ENCODE results near the gene AFF3. TPM values are rescaled to one million over a fixed set of nuclear protein-coding genes. Genes with fewer than 3 reads are reported as not detected.
"Not testable (repeated sequence)": the region's sequence is repeated elsewhere in the genome, so short reads cannot be mapped to it uniquely, and the experiment has no call there.

Gene AFF3
- total RNA-seq, 1 donor from 2014 or later, result 5.7 TPM

GRCh38 chr2:99771681-99772333, 370.6 kb downstream of the AFF3 start:
- H3K27ac Mint-ChIP-seq, result no peak overlapping the region
- peaks cover 16% of the 10 kb centered on the region for H3K9me3 Mint-ChIP-seq
- H3K4me1 Mint-ChIP-seq, result no peaks in the 10 kb centered on the region
- H3K4me3 Mint-ChIP-seq, result no peak overlapping the region
- no peaks in the 10 kb centered on the region for H3K27me3 Mint-ChIP-seq
- no peaks in the 10 kb centered on the region for H3K36me3 Mint-ChIP-seq (ENCODE audit: low read depth)
- DNase-seq, result no peak
- intact Hi-C loops (cut with micrococcal nuclease), result no loop called here

- Mint-ChIP-seq H3K9me3 (peaks cover 16% of the 10 kb centered on the region), H3K27me3 (no peaks in the 10 kb centered on the region), H3K4me3 (no peak overlapping the region), H3K36me3 (ENCODE audit: low read depth) (no peaks in the 10 kb centered on the region), H3K27ac (no peak overlapping the region), H3K4me1 (no peaks in the 10 kb centered on the region)
- intact Hi-C loops (cut with micrococcal nuclease), result no loop called here
- no peak for DNase-seq
These were observed 371.5 kb downstream of the AFF3 start for GRCh38 chr2:99770876-99771275.

- intact Hi-C loops (cut with micrococcal nuclease), result no loop called here
- H3K27ac Mint-ChIP-seq, result no peak overlapping the region
- no peaks in the 10 kb centered on the region for H3K4me1 Mint-ChIP-seq
- no peak for DNase-seq
- peaks cover 9% of the 10 kb centered on the region for H3K9me3 Mint-ChIP-seq
- H3K4me3 Mint-ChIP-seq, result no peak overlapping the region
- no peaks in the 10 kb centered on the region for H3K27me3 Mint-ChIP-seq
- no peaks in the 10 kb centered on the region for H3K36me3 Mint-ChIP-seq (ENCODE audit: low read depth)
These were observed 376.6 kb downstream of the AFF3 start for GRCh38 chr2:99765731-99766318.

DNA sequence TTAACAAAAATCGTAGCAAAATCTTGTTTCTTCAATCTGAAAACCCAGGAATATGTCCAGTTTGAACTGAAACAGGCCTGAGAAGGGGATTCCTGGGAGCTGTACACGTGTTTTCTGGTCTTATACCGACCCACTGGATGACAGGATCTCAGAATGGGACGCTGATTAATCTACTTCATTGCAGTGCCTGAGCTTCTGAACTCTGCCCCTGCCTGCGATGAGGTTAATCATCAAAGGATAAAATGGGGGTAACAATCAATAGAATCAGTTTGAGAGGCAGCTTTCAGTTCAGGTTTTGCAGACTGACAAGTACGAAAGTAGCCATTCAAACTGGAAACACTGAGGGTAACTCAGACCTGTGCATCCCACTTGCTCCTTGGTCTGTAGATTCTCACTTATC, 378.6 kb downstream of the AFF3 start:
- no peak for DNase-seq

GRCh38 chr2:99762714-99763113, 379.7 kb downstream of the AFF3 start:
- DNase-seq, result no peak
- intact Hi-C loops (cut with micrococcal nuclease), result no loop called here
- Mint-ChIP-seq H3K4me1 (no peaks in the 10 kb centered on the region), H3K9me3 (no peaks in the 10 kb centered on the region), H3K4me3 (no peak overlapping the region), H3K27me3 (no peaks in the 10 kb centered on the region), H3K36me3 (ENCODE audit: low read depth) (no peaks in the 10 kb centered on the region), H3K27ac (no peak overlapping the region)

More for the DNA sequence above, 378.6 kb downstream of the AFF3 start:
- Mint-ChIP-seq H3K27ac (no peak overlapping the region), H3K4me1 (no peaks in the 10 kb centered on the region), H3K4me3 (no peak overlapping the region), H3K9me3 (peaks cover 3% of the 10 kb centered on the region), H3K27me3 (no peaks in the 10 kb centered on the region), H3K36me3 (ENCODE audit: low read depth) (no peaks in the 10 kb centered on the region)
- intact Hi-C loops (cut with micrococcal nuclease), result no loop called here

DNA sequence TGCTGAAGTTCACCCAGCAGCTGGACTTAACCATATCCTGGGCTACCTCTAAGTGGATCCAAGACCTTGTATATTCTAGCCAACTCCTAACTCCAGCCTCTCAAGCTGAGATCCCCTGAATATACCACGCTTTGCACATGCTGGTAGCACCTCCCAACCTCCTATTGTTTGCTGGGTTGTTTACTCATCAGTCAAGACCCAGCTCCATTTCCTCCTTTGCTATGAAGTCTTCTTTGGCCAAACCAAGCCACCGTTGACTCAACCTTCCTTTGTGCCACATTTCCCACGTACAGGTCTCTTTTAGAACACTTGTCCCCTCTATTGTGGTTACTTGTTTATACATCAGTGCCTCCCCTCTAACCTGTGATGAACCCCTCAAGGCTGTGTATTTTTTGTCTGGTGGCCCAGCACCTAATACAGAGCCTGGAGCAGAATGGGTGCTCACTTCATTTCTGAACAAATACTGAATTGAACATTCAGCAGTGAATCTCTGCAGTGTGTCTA, 384.7 kb downstream of the AFF3 start:
- H3K36me3 Mint-ChIP-seq (ENCODE audit: low read depth), result no peaks in the 10 kb centered on the region
- H3K4me1 Mint-ChIP-seq, result no peaks in the 10 kb centered on the region
- no peaks in the 10 kb centered on the region for H3K27me3 Mint-ChIP-seq
- no peak overlapping the region for H3K27ac Mint-ChIP-seq
- H3K9me3 Mint-ChIP-seq, result no peaks in the 10 kb centered on the region
- H3K4me3 Mint-ChIP-seq, result no peak overlapping the region
- intact Hi-C loops (cut with micrococcal nuclease), result no loop called here
- no peak for DNase-seq

DNA sequence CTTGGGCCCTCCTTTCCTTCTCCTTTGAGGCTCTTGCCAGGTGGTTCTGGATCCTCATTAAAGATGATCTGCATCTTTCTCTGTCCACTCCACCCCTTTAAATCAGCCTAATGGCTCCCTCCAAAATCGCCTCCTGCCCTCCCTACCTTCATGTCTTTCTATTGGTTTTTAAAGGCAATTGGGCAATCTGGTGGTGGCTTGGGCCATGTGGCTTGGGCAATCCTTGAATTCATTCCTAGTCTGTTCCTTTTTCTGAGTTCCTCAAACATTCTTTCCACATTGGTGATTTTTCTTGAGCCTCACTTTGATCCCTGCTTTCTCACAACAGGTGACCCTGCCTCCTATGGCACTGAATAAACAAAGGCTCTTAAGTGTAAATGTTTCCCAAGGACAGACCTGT, 386.3 kb downstream of the AFF3 start:
- intact Hi-C loops (cut with micrococcal nuclease), result no loop called here
- no peak overlapping the region for H3K27ac Mint-ChIP-seq

GRCh38 chr2:99754210-99754609, 388.2 kb downstream of the AFF3 start:
- Mint-ChIP-seq H3K36me3 (ENCODE audit: low read depth) (no peaks in the 10 kb centered on the region), H3K4me3 (no peak overlapping the region), H3K27ac (no peak overlapping the region), H3K27me3 (no peaks in the 10 kb centered on the region), H3K4me1 (no peaks in the 10 kb centered on the region), H3K9me3 (no peaks in the 10 kb centered on the region)
- intact Hi-C loops (cut with micrococcal nuclease), result no loop called here
- no peak for DNase-seq

More for the DNA sequence above, 386.3 kb downstream of the AFF3 start:
- DNase-seq, result no peak
- Mint-ChIP-seq H3K36me3 (ENCODE audit: low read depth) (no peaks in the 10 kb centered on the region), H3K27me3 (no peaks in the 10 kb centered on the region), H3K9me3 (no peaks in the 10 kb centered on the region), H3K4me3 (no peak overlapping the region), H3K4me1 (no peaks in the 10 kb centered on the region)

DNA sequence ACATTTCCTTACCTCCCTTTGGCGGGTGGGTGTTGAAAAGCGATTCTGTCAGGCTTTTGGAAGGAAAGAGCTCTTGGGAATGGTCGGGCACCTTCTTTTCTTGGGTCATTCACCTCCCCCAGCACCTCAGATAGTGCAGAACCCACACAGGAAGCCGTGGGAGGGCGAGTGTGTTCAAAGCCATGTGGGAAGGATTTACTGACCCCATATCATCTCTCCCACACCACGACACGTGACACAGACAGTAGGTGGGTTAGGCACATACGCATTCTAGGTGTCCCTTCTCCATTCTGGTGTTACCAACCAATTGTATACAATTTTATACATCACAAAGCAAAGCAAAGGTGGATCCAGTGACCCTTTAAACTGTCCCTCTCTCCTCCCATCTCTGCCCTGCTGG, 388.9 kb downstream of the AFF3 start:
- H3K27ac Mint-ChIP-seq, result no peak overlapping the region
- DNase-seq, result peak; percentile 45
- H3K4me1 Mint-ChIP-seq, result no peaks in the 10 kb centered on the region
- no peaks in the 10 kb centered on the region for H3K9me3 Mint-ChIP-seq
- H3K36me3 Mint-ChIP-seq (ENCODE audit: low read depth), result no peaks in the 10 kb centered on the region
- intact Hi-C loops (cut with micrococcal nuclease), result no loop called here
- no peak overlapping the region for H3K4me3 Mint-ChIP-seq
- no peaks in the 10 kb centered on the region for H3K27me3 Mint-ChIP-seq

DNA sequence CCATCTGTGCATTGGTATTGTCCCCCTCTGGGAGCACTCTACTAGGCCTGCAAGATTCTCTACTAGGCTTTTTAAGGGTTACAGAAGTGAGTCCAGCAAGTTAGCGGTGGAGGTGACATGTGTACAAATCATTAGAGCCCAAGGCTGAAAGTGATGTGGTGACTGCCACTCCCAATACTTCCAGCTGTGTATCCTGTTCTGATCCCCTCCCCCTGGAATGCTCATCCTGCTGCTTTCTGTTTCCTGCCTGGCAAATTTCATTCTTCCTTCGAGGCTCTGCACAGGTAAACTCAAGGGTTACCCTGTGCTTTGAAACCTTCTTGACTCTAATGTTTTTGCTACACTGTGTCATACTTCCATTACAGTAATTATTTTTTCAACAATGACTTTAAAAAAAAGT, 394.0 kb downstream of the AFF3 start:
- intact Hi-C loops (cut with micrococcal nuclease), result no loop called here
- Mint-ChIP-seq H3K4me1 (no peaks in the 10 kb centered on the region), H3K36me3 (ENCODE audit: low read depth) (no peaks in the 10 kb centered on the region), H3K27me3 (no peaks in the 10 kb centered on the region), H3K27ac (no peak overlapping the region), H3K4me3 (no peak overlapping the region), H3K9me3 (no peaks in the 10 kb centered on the region)
- DNase-seq, result no peak

GRCh38 chr2:99747842-99748241, 394.5 kb downstream of the AFF3 start:
- no peak for DNase-seq
- intact Hi-C loops (cut with micrococcal nuclease), result no loop called here
- no peaks in the 10 kb centered on the region for H3K36me3 Mint-ChIP-seq (ENCODE audit: low read depth)
- H3K4me1 Mint-ChIP-seq, result no peaks in the 10 kb centered on the region
- no peaks in the 10 kb centered on the region for H3K27me3 Mint-ChIP-seq
- H3K4me3 Mint-ChIP-seq, result no peak overlapping the region
- no peak overlapping the region for H3K27ac Mint-ChIP-seq
- no peaks in the 10 kb centered on the region for H3K9me3 Mint-ChIP-seq

DNA sequence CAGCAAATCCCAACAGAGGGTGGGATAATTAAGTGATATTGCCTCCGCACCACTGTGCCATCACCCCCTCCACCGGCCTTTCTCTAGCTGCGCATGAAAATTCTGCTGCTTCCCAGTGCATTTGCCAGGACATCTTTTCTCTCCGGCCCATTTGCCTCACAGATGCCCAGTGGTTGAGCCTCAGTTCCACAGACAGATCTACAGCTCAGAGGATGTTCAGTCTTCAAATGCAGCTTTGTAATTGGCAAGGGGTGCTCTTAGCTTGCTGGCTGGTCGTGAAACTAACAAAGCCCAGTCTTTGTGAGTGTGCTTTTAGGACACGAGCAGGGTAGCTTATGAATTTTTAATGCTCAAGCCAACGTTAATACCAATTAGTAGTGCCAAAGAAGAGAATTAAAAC, 399.2 kb downstream of the AFF3 start:
- no peak overlapping the region for H3K4me3 Mint-ChIP-seq
- no peak overlapping the region for H3K27ac Mint-ChIP-seq
- no peaks in the 10 kb centered on the region for H3K4me1 Mint-ChIP-seq
- H3K27me3 Mint-ChIP-seq, result no peaks in the 10 kb centered on the region
- intact Hi-C loops (cut with micrococcal nuclease), result no loop called here
- H3K9me3 Mint-ChIP-seq, result no peaks in the 10 kb centered on the region
- no peak for DNase-seq
- H3K36me3 Mint-ChIP-seq (ENCODE audit: low read depth), result no peaks in the 10 kb centered on the region

GRCh38 chr2:99737537-99737936, 404.9 kb downstream of the AFF3 start:
- Mint-ChIP-seq H3K27ac (no peak overlapping the region), H3K27me3 (no peaks in the 10 kb centered on the region), H3K36me3 (ENCODE audit: low read depth) (no peaks in the 10 kb centered on the region), H3K9me3 (no peaks in the 10 kb centered on the region), H3K4me3 (no peak overlapping the region), H3K4me1 (no peaks in the 10 kb centered on the region)
- intact Hi-C loops (cut with micrococcal nuclease), result no loop called here
- DNase-seq, result no peak

DNA sequence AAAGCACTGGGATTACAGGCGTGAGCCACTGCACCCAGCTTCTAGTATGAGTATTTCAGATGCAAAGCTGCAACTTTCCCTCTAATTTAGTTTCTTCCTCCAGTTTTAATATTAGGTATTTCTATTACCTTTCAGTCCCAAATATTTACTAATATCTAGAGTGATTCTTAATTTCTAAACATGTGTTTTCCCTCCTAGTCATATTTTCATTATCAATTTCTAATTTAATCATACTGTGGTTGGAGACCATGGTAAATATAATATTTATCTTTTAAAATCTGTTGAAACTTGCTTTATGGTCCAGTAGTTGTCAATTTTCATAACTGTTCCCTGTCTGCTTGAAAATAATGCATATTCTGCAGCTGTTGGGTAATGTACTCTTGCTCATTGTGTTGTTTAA, 406.6 kb downstream of the AFF3 start:
- DNase-seq, result no peak
- no peaks in the 10 kb centered on the region for H3K4me1 Mint-ChIP-seq
- no peaks in the 10 kb centered on the region for H3K9me3 Mint-ChIP-seq
- no peak overlapping the region for H3K4me3 Mint-ChIP-seq
- intact Hi-C loops (cut with micrococcal nuclease), result no loop called here
- H3K36me3 Mint-ChIP-seq (ENCODE audit: low read depth), result no peaks in the 10 kb centered on the region
- H3K27ac Mint-ChIP-seq, result no peak overlapping the region
- no peaks in the 10 kb centered on the region for H3K27me3 Mint-ChIP-seq

GRCh38 chr2:99735314-99735713, 407.1 kb downstream of the AFF3 start:
- DNase-seq; H3K4me1 Mint-ChIP-seq; H3K36me3 Mint-ChIP-seq (ENCODE audit: low read depth); H3K27me3 Mint-ChIP-seq; H3K27ac Mint-ChIP-seq; H3K9me3 Mint-ChIP-seq; intact Hi-C loops (cut with micrococcal nuclease); H3K4me3 Mint-ChIP-seq: not testable (repeated sequence)
